ENCODE data around the gene ANGEL1.

ANGEL1 gene

DNA sequence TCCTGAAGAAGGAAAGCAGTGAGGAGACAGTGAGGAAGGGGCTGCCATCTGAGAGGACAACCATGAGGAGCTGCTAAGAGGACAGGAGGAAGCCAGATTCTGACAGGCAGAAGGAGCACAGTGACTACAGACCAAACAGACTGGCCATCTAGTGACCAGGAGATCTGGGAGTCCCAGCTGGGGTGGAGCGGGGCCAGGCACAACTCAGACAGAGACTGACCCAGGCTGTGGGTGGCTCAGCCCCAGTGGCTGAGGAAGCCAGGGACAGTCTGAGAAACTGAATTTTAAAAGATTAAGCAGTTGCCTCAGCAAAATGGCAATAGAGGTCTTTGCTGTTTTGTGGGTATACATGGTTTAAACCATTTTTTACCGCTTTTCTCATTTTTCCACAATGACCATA lies 42.4 kb upstream of the ANGEL1 start:
- Histone ChIP-seq H3K36me3 (ENCODE audit: insufficient read depth, low read length) (no peaks in the 10 kb centered on the region), H3K79me2 (ENCODE audit: insufficient read depth, low read length) (no peaks in the 10 kb centered on the region), H3K9ac (ENCODE audit: low read length) (no peak overlapping the region), H3K27ac (ENCODE audit: low read depth, low read length, poor library complexity, severe bottlenecking) (no peak overlapping the region), H3K9me2 (ENCODE audit: low read depth, low read length) (no peaks in the 10 kb centered on the region), H4K20me1 (ENCODE audit: insufficient read depth, low read length) (no peaks in the 10 kb centered on the region), H3K4me1 (ENCODE audit: insufficient read depth, low read length, severe bottlenecking) (no peaks in the 10 kb centered on the region), H3K27me3 (ENCODE audit: insufficient read depth, low read length) (no peaks in the 10 kb centered on the region; the same call in 1 of the 2 replicates), H2AFZ (ENCODE audit: low read length) (no peak overlapping the region), H3K4me2 (ENCODE audit: low read length) (no peak overlapping the region), H3K4me3 (ENCODE audit: low read depth, low read length, poor library complexity, severe bottlenecking) (no peak overlapping the region), H3F3A (ENCODE audit: insufficient read depth, low read length) (no peaks in the 10 kb centered on the region), H3K9me3 (ENCODE audit: low read length) (no peaks in the 10 kb centered on the region)
- TF ChIP-seq, protein P1, sequence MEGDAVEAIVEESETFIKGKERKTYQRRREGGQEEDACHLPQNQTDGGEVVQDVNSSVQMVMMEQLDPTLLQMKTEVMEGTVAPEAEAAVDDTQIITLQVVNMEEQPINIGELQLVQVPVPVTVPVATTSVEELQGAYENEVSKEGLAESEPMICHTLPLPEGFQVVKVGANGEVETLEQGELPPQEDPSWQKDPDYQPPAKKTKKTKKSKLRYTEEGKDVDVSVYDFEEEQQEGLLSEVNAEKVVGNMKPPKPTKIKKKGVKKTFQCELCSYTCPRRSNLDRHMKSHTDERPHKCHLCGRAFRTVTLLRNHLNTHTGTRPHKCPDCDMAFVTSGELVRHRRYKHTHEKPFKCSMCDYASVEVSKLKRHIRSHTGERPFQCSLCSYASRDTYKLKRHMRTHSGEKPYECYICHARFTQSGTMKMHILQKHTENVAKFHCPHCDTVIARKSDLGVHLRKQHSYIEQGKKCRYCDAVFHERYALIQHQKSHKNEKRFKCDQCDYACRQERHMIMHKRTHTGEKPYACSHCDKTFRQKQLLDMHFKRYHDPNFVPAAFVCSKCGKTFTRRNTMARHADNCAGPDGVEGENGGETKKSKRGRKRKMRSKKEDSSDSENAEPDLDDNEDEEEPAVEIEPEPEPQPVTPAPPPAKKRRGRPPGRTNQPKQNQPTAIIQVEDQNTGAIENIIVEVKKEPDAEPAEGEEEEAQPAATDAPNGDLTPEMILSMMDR (IDR thresholded peaks at IDR 0.05; ENCODE audit: low read length) = no peak

DNA sequence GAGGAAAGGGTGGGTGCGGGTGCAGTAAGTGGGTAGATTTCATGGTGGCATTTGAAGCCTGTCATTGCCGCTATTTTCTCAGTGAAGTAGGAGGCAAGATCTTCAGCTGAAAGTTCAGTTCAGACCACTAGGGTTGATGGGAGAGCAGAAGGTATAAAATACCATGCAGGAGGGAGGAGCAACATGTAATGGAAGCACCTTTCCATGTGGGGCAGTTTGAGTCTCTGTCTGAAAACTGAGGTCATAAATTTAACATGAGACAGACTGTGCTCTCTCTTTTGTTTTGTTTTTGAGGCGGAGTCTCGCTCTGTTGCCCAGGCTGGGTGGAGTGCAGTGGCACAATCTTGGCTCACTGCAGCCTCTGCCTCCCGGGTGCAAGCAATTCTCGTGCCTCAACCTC lies 36.2 kb upstream of the ANGEL1 start:
- Histone ChIP-seq H3K9me2 (ENCODE audit: low read depth, low read length) (no peaks in the 10 kb centered on the region), H3K27me3 (ENCODE audit: insufficient read depth, low read length) (no peaks in the 10 kb centered on the region), H3K4me3 (ENCODE audit: low read depth, low read length, poor library complexity, severe bottlenecking) (no peak overlapping the region), H2AFZ (ENCODE audit: low read length) (no peak overlapping the region), H4K20me1 (ENCODE audit: insufficient read depth, low read length) (no peaks in the 10 kb centered on the region), H3K4me1 (ENCODE audit: insufficient read depth, low read length, severe bottlenecking) (no peaks in the 10 kb centered on the region), H3K27ac (ENCODE audit: low read depth, low read length, poor library complexity, severe bottlenecking) (no peak overlapping the region), H3K79me2 (ENCODE audit: insufficient read depth, low read length) (no peaks in the 10 kb centered on the region), H3F3A (ENCODE audit: insufficient read depth, low read length) (no peaks in the 10 kb centered on the region), H3K4me2 (ENCODE audit: low read length) (no peak overlapping the region), H3K9me3 (ENCODE audit: low read length) (no peaks in the 10 kb centered on the region), H3K36me3 (ENCODE audit: insufficient read depth, low read length) (no peaks in the 10 kb centered on the region), H3K9ac (ENCODE audit: low read length) (no peak overlapping the region)
- TF ChIP-seq, protein P1 (IDR thresholded peaks at IDR 0.05; ENCODE audit: low read length) = no peak
- no peak for TF ChIP-seq EZH2 (IDR thresholded peaks at IDR 0.05; ENCODE audit: borderline replicate concordance, low read length)

DNA sequence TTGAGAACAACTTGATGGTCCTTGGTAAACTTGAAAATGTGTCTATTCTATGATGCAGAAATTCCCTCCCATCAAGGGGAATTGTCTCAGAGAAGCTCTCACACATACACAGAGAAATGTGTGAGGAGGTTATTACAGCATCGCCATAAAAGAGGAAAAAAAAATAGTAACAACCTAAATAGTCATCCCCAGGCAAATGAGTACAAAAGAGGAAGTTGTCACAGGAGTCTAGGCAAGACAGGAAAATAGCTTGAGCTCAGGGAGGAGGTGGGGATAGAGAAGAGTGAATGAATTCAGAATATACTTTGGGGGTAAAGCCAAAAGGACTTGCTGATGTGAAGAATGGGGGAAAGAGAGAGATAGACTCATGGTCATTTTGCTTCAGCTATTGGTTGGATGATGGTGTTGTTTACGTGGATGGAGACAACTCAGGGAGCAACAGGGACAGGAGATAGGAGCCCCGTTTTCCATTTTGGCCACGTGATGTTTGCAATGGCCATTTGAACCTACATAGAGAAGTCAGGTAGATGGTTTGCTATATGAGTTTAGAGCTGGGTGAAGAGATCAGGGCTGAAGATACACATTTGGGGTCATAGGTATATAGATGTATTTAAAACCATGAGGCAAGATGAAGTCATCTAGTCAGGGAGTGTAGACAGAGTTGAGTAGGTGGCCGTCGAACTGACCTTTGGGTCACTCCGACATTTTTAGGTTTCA lies 33.8 kb upstream of the ANGEL1 start:
- Histone ChIP-seq H3F3A (ENCODE audit: insufficient read depth, low read length) (no peaks in the 10 kb centered on the region), H3K4me1 (ENCODE audit: insufficient read depth, low read length, severe bottlenecking) (no peaks in the 10 kb centered on the region), H4K20me1 (ENCODE audit: insufficient read depth, low read length) (no peaks in the 10 kb centered on the region), H3K9me3 (ENCODE audit: low read length) (no peaks in the 10 kb centered on the region), H3K27me3 (ENCODE audit: insufficient read depth, low read length) (no peaks in the 10 kb centered on the region), H2AFZ (ENCODE audit: low read length) (no peak overlapping the region), H3K4me3 (ENCODE audit: low read depth, low read length, poor library complexity, severe bottlenecking) (no peak overlapping the region), H3K27ac (ENCODE audit: low read depth, low read length, poor library complexity, severe bottlenecking) (no peak overlapping the region), H3K4me2 (ENCODE audit: low read length) (no peak overlapping the region), H3K79me2 (ENCODE audit: insufficient read depth, low read length) (no peaks in the 10 kb centered on the region), H3K9me2 (ENCODE audit: low read depth, low read length) (no peaks in the 10 kb centered on the region), H3K36me3 (ENCODE audit: insufficient read depth, low read length) (no peaks in the 10 kb centered on the region), H3K9ac (ENCODE audit: low read length) (no peak overlapping the region)
- no peak for TF ChIP-seq EZH2 (IDR thresholded peaks at IDR 0.05; ENCODE audit: borderline replicate concordance, low read length)
- TF ChIP-seq, protein P1 (IDR thresholded peaks at IDR 0.05; ENCODE audit: low read length) = no peak

Measured in OCI-LY1 (cell line).